Activated T-cell treated with anti-CD3 and anti-CD28 coated beads for 48 hours (primary cell): ENCODE results near the gene FRMPD4.

ENCODE experiments used
- DNase-seq: peaks from one replicate; pipeline ENCODE4 v3.0.0-alpha.2; 2020; ENCODE audit warnings: low read depth

Gene FRMPD4

DNA sequence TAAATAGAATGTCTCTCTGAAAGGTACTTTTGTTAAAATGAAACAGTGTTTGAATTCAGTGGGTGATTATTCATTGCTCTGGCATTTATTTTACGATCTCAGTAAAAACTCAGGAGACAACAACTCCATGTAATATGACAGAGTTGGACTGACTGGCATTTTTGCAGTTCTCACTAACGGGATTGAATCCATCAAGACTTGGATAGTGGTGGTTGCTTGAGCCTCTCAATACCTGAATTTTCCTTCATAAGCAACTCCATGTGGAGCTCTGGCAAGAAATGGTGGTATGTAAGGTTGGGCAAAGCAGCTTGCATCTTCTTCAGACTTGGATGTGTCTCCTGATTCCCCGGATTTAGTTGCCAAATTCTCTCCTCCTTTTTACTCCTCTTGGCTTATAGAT, 72.7 kb downstream of the FRMPD4 start:
- DNase-seq: no peak

DNA sequence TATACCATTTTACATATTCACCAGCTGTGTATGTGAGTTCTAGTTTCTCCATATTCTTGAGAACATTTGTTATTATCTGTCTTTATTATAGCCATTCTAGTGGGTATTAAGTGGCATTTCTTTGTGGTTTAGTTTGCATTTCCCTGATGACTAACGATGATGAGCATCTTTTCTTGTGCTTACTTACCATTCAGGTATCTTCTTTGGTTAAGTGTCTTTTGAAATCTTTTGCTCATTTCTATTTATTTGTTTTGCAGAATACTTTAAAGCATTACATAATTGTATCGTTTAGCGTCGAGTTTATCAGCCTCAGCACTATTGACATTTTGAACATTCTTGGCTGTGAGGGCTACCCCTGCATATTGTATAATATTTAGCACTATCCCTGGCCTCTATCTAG, 85.4 kb downstream of the FRMPD4 start:
- no peak for DNase-seq

DNA sequence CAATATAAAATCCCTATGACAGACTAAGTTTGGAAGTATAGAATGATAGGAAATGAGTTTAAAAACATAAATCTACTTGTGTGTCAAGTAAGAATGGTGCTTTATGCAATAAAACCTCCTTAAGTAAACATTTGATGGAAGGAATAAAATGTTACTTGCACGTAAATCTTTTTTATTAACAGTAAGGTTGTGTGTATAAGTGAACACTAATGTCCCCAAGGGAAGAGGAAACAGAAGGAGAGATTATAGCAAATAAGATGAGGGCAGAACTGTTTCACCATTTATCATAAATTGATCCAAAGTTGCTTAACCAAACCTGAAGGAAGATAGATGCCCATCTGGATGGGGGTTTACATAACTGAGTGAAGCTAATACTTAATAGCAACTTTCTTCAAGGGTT, 86.8 kb downstream of the FRMPD4 start:
- no peak for DNase-seq

DNA sequence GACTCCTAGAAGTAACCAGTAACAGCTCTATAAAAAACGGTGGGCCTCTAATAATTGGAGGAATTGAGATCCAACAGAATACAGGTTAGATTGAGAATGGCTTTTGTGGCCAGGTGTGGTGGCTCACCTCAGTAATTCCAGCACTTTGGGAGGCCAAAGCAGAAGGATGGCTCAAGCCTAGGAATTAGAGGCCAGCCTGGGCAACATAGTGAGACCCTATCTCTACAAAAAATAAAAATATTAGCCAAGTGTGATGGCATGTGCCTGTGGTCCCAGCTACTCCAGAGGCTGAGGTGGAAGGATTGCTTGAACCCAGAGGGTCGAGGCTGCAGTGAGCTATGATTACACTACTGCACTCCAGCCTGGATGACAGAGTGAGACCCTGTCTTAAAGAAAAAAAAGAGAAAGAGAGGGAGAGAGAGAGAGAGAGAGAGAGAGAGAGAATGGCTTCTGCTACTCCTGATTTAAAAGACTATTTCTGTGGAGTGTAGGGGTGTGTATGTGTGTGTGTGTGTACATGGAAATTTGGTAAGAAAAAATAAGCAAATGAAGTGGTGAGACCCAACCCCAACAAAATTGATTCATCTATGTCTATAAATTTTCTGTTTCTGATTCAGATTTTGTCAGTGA, 89.3 kb downstream of the FRMPD4 start:
- DNase-seq: no peak

DNA sequence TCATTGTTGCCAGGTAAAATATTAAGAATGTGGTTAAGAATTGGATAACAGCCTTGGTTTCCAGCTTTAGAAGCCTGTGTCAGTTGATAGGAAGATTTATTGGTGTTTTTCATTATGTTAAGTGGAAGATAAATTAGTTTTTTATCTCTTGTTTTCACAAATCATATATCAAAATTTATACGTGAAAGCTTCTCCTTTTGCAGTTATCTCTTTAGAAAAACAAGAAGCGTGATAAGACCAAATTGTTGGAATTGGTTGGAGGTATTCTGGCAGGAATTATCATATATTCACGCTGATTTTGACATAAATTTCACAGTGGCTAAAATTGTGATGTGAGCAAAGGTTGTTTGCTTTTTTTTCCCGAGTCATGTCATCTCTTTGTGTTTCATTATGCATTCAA, 90.6 kb downstream of the FRMPD4 start:
- DNase-seq: no peak

DNA sequence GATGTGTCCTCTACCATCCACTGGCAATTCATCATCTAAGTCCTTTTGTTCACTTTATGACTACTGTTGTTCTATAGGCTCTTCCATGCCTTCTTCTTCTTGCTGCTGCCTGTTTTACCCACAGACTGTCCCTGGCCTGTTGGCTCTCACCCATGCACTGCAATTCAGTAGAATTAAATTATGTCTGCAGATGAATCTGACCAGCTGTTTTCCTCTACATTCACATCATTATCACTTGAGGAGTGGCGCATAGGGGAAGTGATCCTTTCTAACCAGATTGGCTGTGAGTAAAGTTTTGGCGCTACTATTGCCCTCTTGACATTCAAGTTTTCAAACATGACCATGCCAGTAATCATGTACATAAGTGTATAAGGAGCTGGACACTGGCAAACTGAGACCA, 91.7 kb downstream of the FRMPD4 start:
- no peak for DNase-seq

DNA sequence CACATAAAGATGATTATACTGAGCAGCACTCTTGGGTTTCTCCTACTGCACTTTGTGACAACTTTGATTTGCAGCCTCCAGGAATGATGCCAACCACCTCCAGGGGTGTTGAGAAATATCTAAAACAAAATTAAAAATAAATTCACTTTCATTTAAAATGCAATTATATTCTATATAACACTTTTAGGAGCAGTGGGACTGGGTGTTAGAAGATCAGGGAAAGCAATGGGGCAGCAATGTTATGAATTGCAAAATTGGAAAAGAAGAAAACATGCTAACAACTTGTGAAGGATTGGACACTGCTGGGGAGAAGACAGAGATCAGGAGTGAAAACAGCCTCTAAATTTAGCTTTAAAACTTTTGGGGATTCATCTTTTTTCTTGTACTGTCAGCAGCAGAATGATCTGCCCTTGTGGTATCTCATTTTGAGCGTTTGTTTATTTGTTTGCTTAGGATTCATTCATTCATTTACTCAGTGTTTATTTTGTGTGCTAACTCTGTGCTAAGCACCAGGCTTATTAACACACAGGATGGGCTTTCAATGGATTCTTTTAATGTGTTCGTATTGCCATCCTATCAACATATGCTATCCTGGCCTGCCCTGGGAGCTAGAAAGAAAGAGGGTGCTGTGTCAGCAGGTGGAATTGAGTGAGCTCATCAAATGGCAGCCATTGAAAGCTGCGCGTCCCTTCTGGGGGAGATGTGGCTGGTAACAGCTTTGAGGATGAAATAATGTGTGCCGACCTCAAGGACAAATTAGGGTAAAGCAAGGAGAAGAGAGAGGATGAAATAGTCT, 96.5 kb downstream of the FRMPD4 start:
- no peak for DNase-seq

DNA sequence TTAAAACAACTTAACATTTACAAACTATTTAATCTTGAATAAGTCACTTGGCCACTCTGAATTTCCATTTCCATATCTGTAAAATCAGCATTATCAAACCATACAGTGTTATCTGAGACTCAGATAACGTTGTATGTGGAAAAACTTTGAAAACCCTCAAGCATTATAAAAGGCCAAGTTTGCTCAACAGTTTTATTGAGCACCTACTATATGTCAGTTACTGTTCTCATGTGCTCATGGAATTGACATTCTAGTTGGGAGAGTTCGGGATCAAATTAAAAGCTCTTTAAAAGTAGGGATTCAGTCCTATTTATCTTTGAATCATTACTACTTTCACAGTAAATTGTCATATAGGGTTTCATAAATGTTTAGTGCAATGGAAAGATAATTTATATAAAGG, 97.9 kb downstream of the FRMPD4 start:
- no peak for DNase-seq

DNA sequence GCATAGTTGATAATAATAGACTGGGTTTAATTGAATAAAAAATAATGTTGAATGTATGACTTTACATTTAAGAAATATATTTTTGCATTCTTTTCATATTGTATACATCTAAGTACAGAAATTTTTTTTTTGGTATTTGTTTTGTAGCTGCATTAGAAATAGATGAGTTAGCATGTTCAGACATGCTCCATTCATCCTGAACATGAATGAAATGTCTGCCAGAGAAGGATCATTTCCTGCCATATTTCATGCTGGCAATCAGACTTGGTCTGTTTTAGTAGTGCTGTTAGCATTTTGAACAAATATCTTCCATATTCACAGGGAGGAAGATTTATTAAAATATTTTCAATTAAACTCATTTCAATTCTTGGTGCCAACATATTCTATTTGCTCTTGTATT, 98.9 kb downstream of the FRMPD4 start:
- no peak for DNase-seq

DNA sequence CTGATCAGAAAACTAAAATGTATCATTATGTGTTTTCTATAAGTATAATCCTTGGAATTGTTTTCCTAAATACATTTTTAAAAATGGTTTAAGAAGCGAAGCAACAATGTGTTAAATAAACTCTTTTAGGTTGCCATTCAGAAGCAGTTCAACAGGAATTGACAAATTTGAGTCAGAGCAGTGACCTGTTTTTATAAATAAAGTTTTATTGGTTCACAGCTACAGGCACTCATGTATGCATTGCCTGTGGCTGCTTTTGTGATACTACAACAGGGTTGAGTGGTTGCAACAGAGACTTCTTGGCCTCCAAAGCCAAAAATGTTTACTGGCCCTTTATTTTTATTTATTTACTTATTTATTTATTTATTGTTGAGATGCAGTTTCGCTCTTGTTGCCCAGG, 99.5 kb downstream of the FRMPD4 start:
- no peak for DNase-seq

DNA sequence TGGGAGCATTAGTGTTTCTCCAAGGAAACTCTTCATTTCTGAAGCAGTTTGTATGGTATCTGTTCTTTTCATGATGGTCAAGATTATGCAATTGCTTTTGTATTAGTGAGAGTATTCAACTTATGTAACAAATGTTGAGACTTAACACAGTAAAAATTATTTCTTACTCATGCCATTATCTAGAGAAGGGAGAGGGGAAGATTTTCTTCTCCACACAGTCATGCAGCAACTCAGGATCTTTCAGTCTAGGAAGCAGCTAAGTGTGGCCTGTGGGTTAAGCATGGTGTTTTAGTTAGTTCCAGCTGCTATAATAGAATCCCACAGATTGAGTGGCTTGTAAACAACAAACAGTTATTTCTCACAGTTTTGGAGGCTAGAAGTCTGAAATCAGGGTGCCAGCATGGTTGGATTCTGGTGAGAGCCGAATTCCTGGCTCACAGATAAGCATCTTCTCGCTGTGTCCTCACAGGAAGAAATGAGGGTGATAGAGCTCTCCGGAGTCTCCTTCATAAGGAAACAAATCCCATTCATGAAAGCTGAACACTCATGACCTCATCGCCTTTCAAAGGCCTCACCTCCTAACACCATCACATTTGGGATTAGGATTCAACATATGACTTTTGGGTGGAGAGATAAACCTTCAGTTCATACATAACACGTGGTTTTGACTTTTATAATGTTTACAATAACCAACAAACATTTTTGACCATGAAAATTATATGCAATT, 101.2 kb downstream of the FRMPD4 start:
- no peak for DNase-seq

DNA sequence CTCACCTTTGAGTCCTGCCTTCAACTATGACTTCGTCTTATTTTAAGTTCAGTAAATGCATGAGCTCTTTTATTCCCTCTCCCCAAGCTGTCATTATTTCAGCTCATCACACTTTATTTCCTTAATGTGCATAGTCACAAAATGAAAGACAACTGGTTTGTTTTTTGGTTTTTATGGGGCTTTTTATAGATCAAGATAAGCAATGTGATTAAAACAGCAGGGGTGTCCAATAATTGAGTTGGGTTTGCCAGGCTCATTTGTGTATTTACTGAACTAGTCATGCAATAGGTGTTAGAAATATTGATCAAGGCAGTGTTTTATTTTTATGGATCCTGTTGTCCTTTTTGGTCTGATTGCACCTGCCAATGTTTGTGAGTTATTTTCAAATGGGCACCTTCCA, 102.2 kb downstream of the FRMPD4 start:
- no peak for DNase-seq

DNA sequence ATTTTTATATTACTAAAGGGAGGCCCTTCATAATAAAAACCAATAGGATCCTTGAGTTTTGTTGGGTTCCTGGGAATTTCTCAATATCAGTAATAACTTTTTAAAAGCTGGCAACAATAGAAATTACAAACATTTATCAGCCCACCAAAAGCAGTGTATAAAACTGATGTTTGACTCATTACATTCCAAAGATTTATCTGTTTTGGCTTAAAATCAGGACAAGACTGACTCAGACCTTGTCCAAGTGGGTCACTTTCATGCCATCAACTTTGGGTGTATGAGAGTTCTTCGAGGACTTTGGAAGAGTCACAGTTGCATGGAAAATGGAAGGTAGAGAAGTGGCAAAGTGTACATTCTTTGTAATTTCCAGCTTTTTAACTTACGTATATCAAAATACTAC, 102.8 kb downstream of the FRMPD4 start:
- DNase-seq: no peak

DNA sequence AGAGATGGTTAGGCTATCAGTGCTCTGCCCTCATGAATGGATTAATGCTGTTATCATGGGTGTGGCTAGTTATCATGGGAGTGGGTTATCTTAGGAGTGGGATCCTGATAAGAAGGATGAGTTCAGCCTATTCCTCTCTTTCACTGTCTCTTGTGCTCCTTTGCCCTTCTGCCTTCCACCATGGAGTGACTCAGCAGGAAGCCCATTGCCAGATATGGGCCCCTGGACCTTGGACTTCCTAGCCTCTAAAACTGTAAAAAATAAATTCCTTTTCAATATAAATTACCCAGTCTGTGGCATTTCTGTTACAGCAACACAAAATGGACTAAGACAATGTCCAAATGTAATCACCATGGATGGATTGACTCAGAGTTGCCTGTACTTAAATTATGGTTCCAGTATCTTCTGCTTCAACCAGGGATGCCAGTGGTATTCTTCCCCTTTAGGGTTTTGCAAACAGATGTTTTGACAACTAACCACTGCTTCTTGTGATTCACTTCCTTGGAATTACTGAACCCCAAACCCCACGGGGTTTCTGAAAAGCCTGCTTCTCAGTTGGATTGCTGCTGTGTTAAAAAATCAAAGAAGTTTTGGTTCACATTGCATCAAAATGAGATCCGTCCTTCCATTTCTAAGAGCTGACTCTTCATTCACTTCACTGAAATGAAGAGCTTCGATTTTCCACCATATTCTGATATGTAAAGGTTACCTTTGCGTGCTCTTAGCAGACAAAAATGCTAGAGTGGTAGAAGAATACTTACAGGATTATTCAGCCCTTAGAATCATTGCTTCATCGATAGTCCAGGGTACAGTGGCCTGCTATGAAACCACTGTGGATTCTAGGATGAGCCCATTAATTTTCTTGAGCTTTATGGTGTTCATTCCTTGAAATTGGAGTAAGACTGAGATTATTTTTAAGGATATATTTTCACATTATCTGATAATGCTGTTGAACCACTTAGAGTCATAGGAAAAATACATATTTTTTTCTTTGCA, 107.7 kb downstream of the FRMPD4 start:
- no peak for DNase-seq

DNA sequence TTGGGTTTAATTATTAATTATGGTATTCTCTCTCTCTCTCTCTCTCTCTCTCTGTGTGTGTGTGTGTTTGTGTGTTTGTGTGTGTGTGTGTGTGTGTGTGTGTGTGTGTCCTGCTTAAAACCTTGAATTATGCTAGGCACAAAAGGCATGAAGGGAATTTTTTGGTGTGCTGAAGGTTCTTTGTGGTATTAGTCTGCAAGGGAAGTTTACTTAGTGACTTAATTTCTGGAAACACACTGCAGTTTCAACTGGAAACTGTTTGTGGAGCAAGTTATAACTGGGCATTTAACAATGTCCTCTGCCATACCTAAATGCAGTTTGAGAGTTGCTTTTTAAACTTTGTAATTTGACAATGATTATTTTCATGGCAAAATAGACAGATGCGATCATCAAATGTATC, 111.7 kb downstream of the FRMPD4 start:
- DNase-seq: no peak

DNA sequence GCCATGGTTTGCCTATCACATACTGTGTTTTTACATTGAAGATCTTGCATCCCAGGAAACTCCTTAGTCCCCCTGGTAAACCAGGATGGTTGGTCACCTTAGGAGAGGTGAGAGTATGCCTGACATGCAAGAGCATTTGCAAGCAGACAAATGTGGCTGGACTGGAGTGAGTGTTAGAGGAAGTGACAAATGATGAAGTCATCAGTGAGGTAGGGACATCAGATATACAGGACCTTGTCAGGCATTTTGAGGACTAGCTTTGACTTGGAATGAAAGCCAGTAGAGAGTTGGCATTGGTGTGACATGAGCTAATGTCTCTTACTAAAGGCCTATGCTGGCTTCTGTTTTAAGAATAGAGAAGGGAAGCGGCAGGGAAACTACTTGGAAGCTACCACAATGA, 124.9 kb downstream of the FRMPD4 start:
- DNase-seq: no peak

DNA sequence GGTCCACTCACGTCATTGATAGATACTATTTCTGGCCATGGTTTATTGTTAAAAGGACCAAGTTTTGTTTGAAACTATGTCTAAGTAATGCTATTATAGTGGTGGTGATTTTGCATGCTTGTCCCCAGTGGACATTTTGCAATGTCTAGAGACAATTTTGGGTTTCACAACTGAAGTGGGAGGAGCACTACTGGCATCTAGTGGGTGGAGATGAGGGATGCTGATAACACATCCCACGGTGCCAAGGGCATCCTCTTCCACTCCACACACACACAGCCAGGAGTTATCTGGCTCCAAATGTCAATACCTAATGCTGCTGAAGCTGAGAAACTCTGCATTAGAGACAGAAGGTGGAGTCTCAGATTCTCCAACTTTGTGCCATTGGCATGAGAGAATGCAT, 131.2 kb downstream of the FRMPD4 start:
- no peak for DNase-seq

DNA sequence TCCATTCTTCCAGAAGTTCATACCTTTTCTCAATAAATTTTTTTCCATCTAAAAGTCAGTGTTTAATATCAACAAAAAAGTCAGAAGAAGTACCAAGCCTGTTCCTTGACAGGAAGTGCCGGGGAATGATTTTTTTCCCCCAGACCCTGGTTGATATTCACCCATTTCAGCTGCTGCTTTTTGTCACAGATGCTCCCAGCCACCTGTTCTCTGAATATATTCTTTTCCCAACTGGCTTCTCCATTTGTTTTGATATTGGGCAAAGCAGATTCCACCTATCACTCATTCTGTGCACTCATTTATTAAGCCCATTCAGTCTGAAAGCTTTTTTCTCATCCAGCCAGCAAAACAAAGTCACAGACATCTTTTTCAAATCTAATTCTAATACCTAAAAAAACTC, 139.9 kb downstream of the FRMPD4 start:
- no peak for DNase-seq

DNA sequence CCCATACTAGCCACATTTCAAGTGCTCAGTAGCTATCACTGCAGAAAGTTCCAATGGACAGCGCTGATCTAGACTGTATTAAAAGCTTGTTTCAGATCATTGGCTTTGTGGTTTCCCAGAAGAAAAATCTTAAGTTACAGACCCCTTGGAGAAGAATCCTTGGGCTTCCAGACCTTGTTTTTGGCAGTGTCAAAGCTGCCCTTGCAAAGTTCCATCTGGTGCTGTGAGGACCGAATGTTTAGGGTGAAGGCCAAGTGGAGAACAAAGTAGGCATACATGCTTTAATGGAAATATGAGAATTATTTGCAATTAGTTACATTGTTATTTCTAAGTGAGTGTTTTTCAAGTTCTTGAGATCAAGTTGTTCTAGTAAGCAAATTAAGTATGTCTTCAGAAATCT, 144.7 kb downstream of the FRMPD4 start:
- no peak for DNase-seq

DNA sequence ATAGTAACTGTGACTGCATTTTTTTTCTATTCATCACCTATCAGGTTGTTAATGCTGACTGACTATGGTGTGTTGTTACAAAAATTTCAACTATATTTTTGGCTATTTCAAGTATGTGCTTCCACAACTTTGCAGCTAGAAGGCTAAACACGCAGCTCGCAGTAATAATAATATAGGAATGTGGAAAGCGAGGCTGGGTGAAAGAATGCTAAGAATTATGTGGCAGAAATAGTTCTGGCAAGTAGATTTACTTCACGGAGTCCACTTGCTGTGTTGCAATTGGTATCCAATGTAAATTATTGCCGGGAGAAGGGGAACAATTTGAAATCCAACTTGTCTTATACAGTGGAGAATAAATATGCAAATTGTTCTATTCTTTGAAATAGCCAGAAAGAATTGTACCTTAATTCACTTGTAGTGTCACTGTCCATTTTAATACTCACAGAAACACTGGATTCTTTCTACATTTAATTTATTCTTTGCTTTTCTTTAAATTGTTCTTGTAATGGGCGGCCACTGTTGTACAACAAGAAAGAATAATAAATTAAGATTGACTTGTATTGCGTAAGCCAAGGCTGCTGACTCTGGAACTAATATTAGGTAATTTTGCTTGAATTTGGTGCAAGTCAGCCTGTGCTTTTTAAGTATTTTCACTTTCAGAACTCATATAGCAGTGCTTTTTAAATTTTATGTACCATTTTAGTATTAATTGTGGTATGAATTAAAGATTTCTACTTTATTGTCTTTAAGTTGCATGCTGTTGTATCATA, 154.9 kb downstream of the FRMPD4 start:
- no peak for DNase-seq

DNA sequence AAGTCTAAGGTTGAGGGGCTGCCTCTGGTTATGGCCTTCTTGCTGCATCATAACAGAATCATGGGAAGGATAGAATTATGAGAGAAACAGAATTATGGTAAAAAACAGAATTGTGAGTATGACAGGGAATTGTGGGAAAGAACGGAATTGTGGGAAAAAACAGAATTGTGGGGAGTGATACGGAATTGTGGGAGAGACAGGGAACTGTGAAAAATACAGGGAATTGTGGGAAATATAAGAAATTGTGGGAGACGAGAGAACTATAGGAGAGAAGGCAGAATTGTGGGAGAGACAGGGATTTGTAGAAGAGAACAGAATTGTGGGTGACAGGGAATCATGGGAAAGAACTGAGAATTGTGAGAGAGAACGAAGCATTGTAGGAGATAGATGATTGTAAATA, 159.1 kb downstream of the FRMPD4 start:
- DNase-seq: no peak
